H54 (cell line): ENCODE data around the gene VAT1.
"Not testable (repeated sequence)": the region's sequence is repeated elsewhere in the genome, so short reads cannot be mapped to it uniquely, and the experiment has no call there.

ENCODE experiments used
- DNase-seq: peaks from one replicate; pipeline ENCODE4 v3.0.0; 2011; ENCODE audit warnings: low spot score, mixed read lengths; ENCODE audit not compliant: insufficient read length
- FAIRE-seq: peaks from 3 replicates; lab custom pipeline; 2011; peaks lifted over from hg19 to GRCh38; lab: Jason Lieb, UNC
- POLR2A ChIP-seq: IDR thresholded peaks from 2 replicates; pipeline ENCODE4 v1.6.1; 2011; ENCODE audit warnings: low read depth, mild to moderate bottlenecking, low read length

The VAT1 gene

GRCh38 chr17:43021741-43022512 is at the start of gene VAT1:
Gene VAT1 (minus strand): TSS chr17:43022385. CDS start chr17:43022322, 63 bp downstream.
- FAIRE-seq (no peak), DNase-seq (peak; percentile 85)
- peak; percentile 52 for TF ChIP-seq POLR2A

- no peak for TF ChIP-seq POLR2A
- no peak for DNase-seq
- FAIRE-seq: no peak
These were observed 48.7 kb upstream of the VAT1 start for GRCh38 chr17:43070872-43071271.

- DNase-seq (no peak), FAIRE-seq (no peak)
- TF ChIP-seq POLR2A: no peak
These were observed 48.1 kb upstream of the VAT1 start for GRCh38 chr17:43070257-43070656.

GRCh38 chr17:43069368-43069898 is 47.2 kb upstream of the VAT1 start:
- TF ChIP-seq POLR2A: no peak
- FAIRE-seq: no peak

GRCh38 chr17:43068570-43069367 is 46.6 kb upstream of the VAT1 start:
- DNase-seq: no peak

More at GRCh38 chr17:43069368-43069898, 47.2 kb upstream of the VAT1 start:
- no peak for DNase-seq

GRCh38 chr17:43062984-43063638 is 40.9 kb upstream of the VAT1 start:
- DNase-seq: no peak

More at GRCh38 chr17:43068570-43069367, 46.6 kb upstream of the VAT1 start:
- FAIRE-seq: no peak
- no peak for TF ChIP-seq POLR2A

GRCh38 chr17:43056051-43056450 is 33.9 kb upstream of the VAT1 start:
- FAIRE-seq (no peak), DNase-seq (no peak)
- no peak for TF ChIP-seq POLR2A

More at GRCh38 chr17:43062984-43063638, 40.9 kb upstream of the VAT1 start:
- no peak for FAIRE-seq
- TF ChIP-seq POLR2A: no peak

GRCh38 chr17:43053008-43053407 is 30.8 kb upstream of the VAT1 start:
- not testable (repeated sequence) for FAIRE-seq, DNase-seq

- no peak for TF ChIP-seq POLR2A
- DNase-seq (no peak), FAIRE-seq (no peak)
These were observed 29.8 kb upstream of the VAT1 start for GRCh38 chr17:43051969-43052368.

GRCh38 chr17:43044024-43044423 is 21.8 kb upstream of the VAT1 start:
- no peak for FAIRE-seq
- no peak for TF ChIP-seq POLR2A
- DNase-seq: no peak

GRCh38 chr17:43043307-43043706 is 21.1 kb upstream of the VAT1 start:
- DNase-seq (no peak), FAIRE-seq (no peak)
- no peak for TF ChIP-seq POLR2A

- FAIRE-seq (no peak), DNase-seq (no peak)
- TF ChIP-seq POLR2A: no peak
These were observed 19.9 kb upstream of the VAT1 start for GRCh38 chr17:43042025-43042628.

GRCh38 chr17:43040655-43041054 is 18.5 kb upstream of the VAT1 start:
- FAIRE-seq (no peak), DNase-seq (no peak)
- TF ChIP-seq POLR2A: no peak
